H1 (cell line): Measurements from ENCODE around the gene ZNF609. TPM values are rescaled to one million over a fixed set of nuclear protein-coding genes. Genes with fewer than 3 reads are reported as not detected.

ENCODE experiments used
- CTCF ChIA-PET: fragments of 300-600 bp; sonication (Branson Sonifier 250); formaldehyde crosslinking; loops from one replicate; lab custom pipeline; 2021; ENCODE audit not compliant: partially characterized antibody; lab: Charles Lee
- POLR2A ChIA-PET: fragments of 300-600 bp; sonication (Branson Sonifier 250); formaldehyde crosslinking; loops from one replicate; lab custom pipeline; 2021; ENCODE audit warnings: inconsistent platforms; ENCODE audit not compliant: partially characterized antibody; lab: Charles Lee
- DNase-seq, 2 experiments: peaks; one replicate each; pipeline versions ENCODE4 v3.0.0 to v3.0.0-alpha.2; 2010 to 2022; ENCODE audit warnings: low spot score in 2 of 2, low read depth in 1 of 2, mixed read lengths in 1 of 2
- FAIRE-seq: peaks from 2 replicates; lab custom pipeline; 2011; peaks lifted over from hg19 to GRCh38; lab: Jason Lieb, UNC
- H2AFZ ChIP-seq: 2 replicates; pipeline ENCODE4 v1.8.1; 2012; ENCODE audit warnings: low read length, inconsistent platforms
- H2AK5ac ChIP-seq: 2 replicates; pipeline ENCODE4 v1.6.1; 2013; ENCODE audit warnings: low read depth, low read length
- H2BK120ac ChIP-seq: replicated peaks from 2 replicates; pipeline ENCODE3; 2013; ENCODE audit warnings: low read depth, low read length, inconsistent platforms
- H2BK12ac ChIP-seq: 2 replicates; pipeline ENCODE4 v1.6.1; 2013; ENCODE audit warnings: low read depth, low read length
- H2BK15ac ChIP-seq: 2 replicates; pipeline ENCODE4 v1.6.1; 2013; ENCODE audit warnings: low read length
- H2BK20ac ChIP-seq: 2 replicates; pipeline ENCODE4 v1.6.1; 2013; ENCODE audit warnings: low read length
- H2BK5ac ChIP-seq: 2 replicates; pipeline ENCODE4 v1.6.1; 2013; ENCODE audit warnings: low read depth, low read length
- H3K14ac ChIP-seq: 2 replicates; pipeline ENCODE4 v1.6.1; 2013; ENCODE audit warnings: inconsistent platforms; ENCODE audit not compliant: insufficient read length
- H3K18ac ChIP-seq: 2 replicates; pipeline ENCODE4 v1.6.1; 2013; ENCODE audit warnings: low read length; ENCODE audit errors: extremely low read depth
- H3K23ac ChIP-seq: 2 replicates; pipeline ENCODE4 v1.6.1; 2013; ENCODE audit warnings: inconsistent platforms; ENCODE audit not compliant: insufficient read length
- H3K23me2 ChIP-seq: 2 replicates; pipeline ENCODE4 v1.6.1; 2013; ENCODE audit warnings: low read depth, low read length
- H3K27ac ChIP-seq: 2 replicates; pipeline ENCODE4 v1.6.1; 2011; ENCODE audit warnings: low read depth, low read length, inconsistent platforms
- H3K27me3 ChIP-seq, 4 experiments: replicated peaks in 1 of 4; 1 replicate in 1 of 4; 2 replicates in 3 of 4; pipeline versions ENCODE4 v1.6.1 to v1.8.1; 2011 to 2013; ENCODE audit warnings: low read length in 3 of 4, mild to moderate bottlenecking in 3 of 4, inconsistent platforms in 2 of 4, mixed read lengths in 2 of 4, moderate library complexity in 1 of 4; ENCODE audit not compliant: control insufficient read depth in 3 of 4, insufficient read depth in 3 of 4; ENCODE audit errors: extremely low read depth in 1 of 4
- H3K36me3 ChIP-seq, 4 experiments: 2 replicates each; pipeline versions ENCODE4 v1.6.1 to v1.8.1; 2011 to 2013; ENCODE audit warnings: mild to moderate bottlenecking in 4 of 4, low read length in 3 of 4, moderate library complexity in 2 of 4, control low read depth in 1 of 4, inconsistent platforms in 1 of 4; ENCODE audit not compliant: insufficient read depth in 4 of 4, control insufficient read depth in 2 of 4
- H3K4ac ChIP-seq: replicated peaks from 2 replicates; pipeline ENCODE3; 2013; ENCODE audit warnings: low read length, low read depth, mixed read lengths, inconsistent platforms; ENCODE audit not compliant: insufficient read length
- H3K4me1 ChIP-seq, 4 experiments: replicated peaks in 1 of 4; 1 replicate in 1 of 4; 2 replicates in 3 of 4; pipeline versions ENCODE4 v1.6.1 to v1.8.1; 2011 to 2013; ENCODE audit warnings: low read length in 3 of 4, inconsistent platforms in 2 of 4, mixed read lengths in 1 of 4; ENCODE audit not compliant: insufficient read depth in 4 of 4, control insufficient read depth in 3 of 4
- H3K4me2 ChIP-seq, 2 experiments: 2 replicates each; pipeline versions ENCODE4 v1.6.1 to v1.8.1; 2011 to 2013; ENCODE audit warnings: low read depth in 2 of 2, low read length in 2 of 2, control low read depth in 1 of 2, inconsistent platforms in 1 of 2, mild to moderate bottlenecking in 1 of 2; ENCODE audit not compliant: insufficient read depth in 1 of 2
- H3K4me3 ChIP-seq, 4 experiments: fragments of 200-600, 300-600 bp in 1 of 4; sonication (generic), shearing (Covaris generic), sonication (Bioruptor Twin) in 1 of 4; 2 replicates each; pipeline versions ENCODE4 v1.5.1 to v1.8.1; 2011 to 2016; ENCODE audit warnings: low read length in 4 of 4, low read depth in 3 of 4, control low read depth in 2 of 4, inconsistent platforms in 2 of 4, mild to moderate bottlenecking in 2 of 4, mixed read lengths in 1 of 4, moderate library complexity in 1 of 4; ENCODE audit not compliant: insufficient read depth in 2 of 4; ENCODE audit errors: extremely low read depth in 1 of 4
- H3K56ac ChIP-seq: replicated peaks from 2 replicates; pipeline ENCODE3; 2013; ENCODE audit warnings: low read depth, mild to moderate bottlenecking, mixed read lengths, low read length, inconsistent platforms; ENCODE audit not compliant: insufficient read length
- H3K79me1 ChIP-seq: 2 replicates; pipeline ENCODE4 v1.6.1; 2013; ENCODE audit warnings: low read depth, low read length, control low read depth
- H3K79me2 ChIP-seq, 2 experiments: 2 replicates each; pipeline versions ENCODE4 v1.6.1 to v1.8.1; 2012 to 2013; ENCODE audit warnings: low read length in 2 of 2, mild to moderate bottlenecking in 2 of 2, inconsistent platforms in 1 of 2; ENCODE audit not compliant: insufficient read depth in 2 of 2, control insufficient read depth in 1 of 2
- H3K9ac ChIP-seq, 4 experiments: replicated peaks in 1 of 4; 1 replicate in 1 of 4; 2 replicates in 3 of 4; pipeline versions ENCODE4 v1.6.1 to v1.8.1; 2011 to 2013; ENCODE audit warnings: low read depth in 3 of 4, low read length in 3 of 4, control low read depth in 2 of 4, mild to moderate bottlenecking in 2 of 4, moderate library complexity in 2 of 4, inconsistent platforms in 1 of 4; ENCODE audit errors: extremely low read depth in 1 of 4
- H3K9me3 ChIP-seq, 2 experiments: 2 replicates each; pipeline versions ENCODE4 v1.6.1 to v1.8.1; 2012 to 2013; ENCODE audit warnings: mild to moderate bottlenecking in 2 of 2, moderate library complexity in 2 of 2, control low read depth in 1 of 2, inconsistent platforms in 1 of 2, low read depth in 1 of 2, low read length in 1 of 2, mixed read lengths in 1 of 2; ENCODE audit not compliant: insufficient read depth in 2 of 2
- H4K20me1 ChIP-seq, 2 experiments: replicated peaks in 1 of 2; 2 replicates each; pipeline versions ENCODE3 to v1.8.1; 2011 to 2013; ENCODE audit warnings: inconsistent platforms in 2 of 2, low read length in 2 of 2, mild to moderate bottlenecking in 1 of 2; ENCODE audit not compliant: insufficient read depth in 2 of 2, control insufficient read depth in 1 of 2
- H4K5ac ChIP-seq: 2 replicates; pipeline ENCODE4 v1.6.1; 2013; ENCODE audit warnings: low read length, low read depth, mixed read lengths, inconsistent platforms; ENCODE audit not compliant: insufficient read length
- H4K8ac ChIP-seq: 2 replicates; pipeline ENCODE4 v1.8.0; 2013; ENCODE audit warnings: mild to moderate bottlenecking, moderate library complexity, low read length, inconsistent platforms; ENCODE audit not compliant: insufficient read depth; ENCODE audit errors: extremely low read depth
- H4K91ac ChIP-seq: replicated peaks from 2 replicates; pipeline ENCODE3; 2013; ENCODE audit warnings: low read length, mixed read lengths, inconsistent platforms; ENCODE audit not compliant: insufficient read length
- ATF3 ChIP-seq: IDR thresholded peaks from 2 replicates; pipeline ENCODE4 v1.6.1; 2011; ENCODE audit warnings: low read depth, mild to moderate bottlenecking, low read length; ENCODE audit not compliant: insufficient read depth
- CTBP2 ChIP-seq: IDR thresholded peaks from 2 replicates; pipeline ENCODE4 v1.7.0; 2011; ENCODE audit warnings: borderline replicate concordance, mild to moderate bottlenecking, moderate library complexity, mixed read lengths, low read length; ENCODE audit not compliant: insufficient read depth, insufficient read length
- CTCF ChIP-seq, 3 experiments: IDR thresholded peaks; 1 replicate in 2 of 3; 2 replicates in 1 of 3; pipeline versions ENCODE4 v1.5.1 to v1.6.1; 2011; ENCODE audit warnings: low read length in 3 of 3, mild to moderate bottlenecking in 3 of 3, inconsistent platforms in 2 of 3, low read depth in 1 of 3, moderate library complexity in 1 of 3; ENCODE audit not compliant: insufficient read depth in 1 of 3; ENCODE audit errors: control extremely low read depth in 1 of 3
- EZH2 ChIP-seq: fragments of 200-600 bp; sonication (generic); IDR thresholded peaks from 2 replicates; pipeline ENCODE4 v1.7.1; 2012; ENCODE audit warnings: low read depth, mild to moderate bottlenecking, moderate library complexity, low read length, inconsistent platforms; ENCODE audit not compliant: severe bottlenecking
- MAX ChIP-seq: IDR thresholded peaks from 2 replicates; pipeline ENCODE4 v1.6.1; 2012; ENCODE audit warnings: inconsistent platforms
- POLR2A ChIP-seq, 2 experiments: IDR thresholded peaks; 1 replicate in 1 of 2; 2 replicates in 1 of 2; pipeline ENCODE4 v1.6.1; 2011; ENCODE audit warnings: low read depth in 2 of 2, low read length in 2 of 2, mild to moderate bottlenecking in 2 of 2; ENCODE audit errors: control extremely low read depth in 1 of 2
- SIN3A ChIP-seq, 2 experiments: IDR thresholded peaks in 1 of 2; conservative IDR thresholded peaks in 1 of 2; 2 replicates each; pipeline ENCODE4 v1.6.1; 2011 to 2012; ENCODE audit warnings: low read length in 2 of 2, improper control_type of control experiment in 1 of 2, low read depth in 1 of 2, mild to moderate bottlenecking in 1 of 2
- SP2 ChIP-seq: IDR thresholded peaks from 2 replicates; pipeline ENCODE4 v1.6.1; 2012; ENCODE audit warnings: mild to moderate bottlenecking, low read length, inconsistent platforms
- TEAD4 ChIP-seq: IDR thresholded peaks from 2 replicates; pipeline ENCODE4 v1.6.1; 2012; ENCODE audit warnings: low read depth, low read length, inconsistent platforms, mixed read lengths
- WGBS, 2 experiments: shearing (Covaris generic) in 1 of 2; methylation state at CpG; one replicate each; pipeline versions ENCODE4 v1.1.6 to v1.1.7; 2013 to 2015; ENCODE audit warnings: low lambda C conversion rate in 2 of 2, mixed read lengths in 2 of 2, inconsistent platforms in 1 of 2, low coverage in 1 of 2, missing lambda C conversion rate in 1 of 2; ENCODE audit not compliant: insufficient replicate concordance in 2 of 2, insufficient coverage in 1 of 2, insufficient read length in 1 of 2; ENCODE audit errors: extremely low coverage in 1 of 2, missing lambda C conversion rate in 1 of 2; 5-methylcytosine and 5-hydroxymethylcytosine counted together
- polyA plus RNA-seq, 7 experiments: library from polyadenylated mRNA; depleted of rRNA in 3 of 7; stranded (reverse) in 5 of 7; unstranded in 2 of 7; fragments of >200 nt in 5 of 7; fragments of 200-250 nt in 2 of 7; gene quantifications; 1 replicate in 5 of 7; 2 replicates in 1 of 7; 4 replicates in 1 of 7; pipeline versions ENCODE4 v1.2.1 to v1.2.3, GENCODE V29; 2011 to 2013; ENCODE audit warnings: missing spikeins in 2 of 7, mixed read lengths in 2 of 7
- total RNA-seq: library from RNA; stranded (reverse); fragmentation: NEBNext Ultra II Directional; extraction: Animal tissue kit (Norgen Biotek cat#: 25700); gene quantifications from 2 replicates; pipeline ENCODE4 v1.2.1, GENCODE V29; 2021

ZNF609 gene
- total and polyA plus RNA-seq, 2 of the 8 experiments (the other 6 are each of a cell fraction or from before 2014, with no cell fraction given) = 15.5 to 47.8 TPM

- H2BK15ac ChIP-seq = no peak overlapping the region
- DNase-seq (no peak), FAIRE-seq (no peak)
- 88% methylated on average over 1 of the region's 1 CpG; no CpG with 5 or more reads in 1 of the 2 experiments for WGBS, 2 experiments
- H3K23me2 ChIP-seq = no peaks in the 10 kb centered on the region
- peaks cover 3 to 12% of the 10 kb centered on the region in 2 experiments for H4K20me1 ChIP-seq
- H2BK12ac ChIP-seq = no peak overlapping the region
- H3K27me3 ChIP-seq = no peaks in the 10 kb centered on the region
- H4K8ac ChIP-seq = no peak overlapping the region
- peaks cover 0 to 8% (median 1%) of the 10 kb centered on the region in 4 experiments; a peak in 2 of 7 replicates for H3K4me1 ChIP-seq
- H4K5ac ChIP-seq = no peak overlapping the region
- H3K18ac ChIP-seq = no peak overlapping the region
- H3K14ac ChIP-seq = no peak overlapping the region
- H3K79me1 ChIP-seq = peaks cover 10% of the 10 kb centered on the region
- no peak overlapping the region for H3K4ac ChIP-seq
- POLR2A ChIA-PET = interaction anchor here (1.0 to 1.1 kb wide), 2 partner anchors 21 to 52 kb away, joined by 3 to 4 read pairs; no protein-coding TSS in a partner anchor
- CTCF ChIA-PET = interaction anchor here (0.6 to 1.8 kb wide), 6 partner anchors 9 to 416 kb away, joined by 3 to 4 read pairs (median 3); no protein-coding TSS in a partner anchor
- peaks cover 0 to 97% of the 10 kb centered on the region in 2 experiments; a peak in 3 of 4 replicates for H3K79me2 ChIP-seq
- H3K9me3 ChIP-seq = no peaks in the 10 kb centered on the region
- H2BK5ac ChIP-seq = no peak overlapping the region
- no peak overlapping the region for H2AFZ ChIP-seq
- H3K56ac ChIP-seq = no peak overlapping the region
- H3K4me2 ChIP-seq = no peak overlapping the region
- no peaks in the 10 kb centered on the region for H3K36me3 ChIP-seq
- no peak overlapping the region for H3K23ac ChIP-seq
- H2BK120ac ChIP-seq = no peak overlapping the region
- no peak overlapping the region for H4K91ac ChIP-seq
- no peak overlapping the region for H2AK5ac ChIP-seq
- H3K27ac ChIP-seq = no peak overlapping the region
- no peak overlapping the region for H2BK20ac ChIP-seq
- no peak overlapping the region for H3K9ac ChIP-seq
- H3K4me3 ChIP-seq = no peak overlapping the region
- TF ChIP-seq MAX = no peak
- no peak for TF ChIP-seq SIN3A (conservative IDR thresholded peaks at IDR 0.05 in 1 of 2, IDR thresholded peaks at IDR 0.05 in 1 of 2; ENCODE audit: low read depth in 1 of 2, low read length in 2 of 2)
- no peak for TF ChIP-seq TEAD4
- no peak for TF ChIP-seq SP2
- no peak for TF ChIP-seq POLR2A (IDR thresholded peaks at IDR 0.05; ENCODE audit: control extremely low read depth in 1 of 2, low read depth in 2 of 2, low read length in 2 of 2)
- no peak for TF ChIP-seq ATF3
- TF ChIP-seq EZH2 = no peak
- TF ChIP-seq CTBP2 = no peak
- no peak for TF ChIP-seq CTCF (IDR thresholded peaks at IDR 0.05; ENCODE audit: control extremely low read depth in 1 of 3, insufficient read depth in 1 of 3, low read depth in 1 of 3, low read length in 3 of 3)
These were observed 60.8 kb downstream of the ZNF609 start for GRCh38 chr15:64521201-64521600.
